Daoy (cell line): Measurements from ENCODE around the gene GUCY1A1. TPM values are rescaled to one million over a fixed set of nuclear protein-coding genes. Genes with fewer than 3 reads are reported as not detected.
"Not testable (repeated sequence)": the region's sequence is repeated elsewhere in the genome, so short reads cannot be mapped to it uniquely, and the experiment has no call there.

Source experiments
- DNase-seq: peaks from one replicate; pipeline ENCODE4 v3.0.0-alpha.2; 2015; ENCODE audit warnings: low read depth
- total RNA-seq: library from RNA; depleted of rRNA; stranded (reverse); fragments of >200 nt; shearing (Covaris generic); gene quantifications from 2 replicates; pipeline ENCODE4 v1.2.3, GENCODE V29; 2014; rRNA removed

Gene GUCY1A1
- 1.4 and 1.5 TPM in 2 replicates for total RNA-seq

- DNase-seq, result peak; percentile 13
Measured at GRCh38 chr4:155666344-155667221, at the start of gene GUCY1A1. Gene GUCY1A1, plus strand, starts transcription at chr4:155666848. Its CDS starts 30,020 bp downstream, at chr4:155696868.

GRCh38 chr4:155617296-155617695 is 49.4 kb upstream of the GUCY1A1 start:
- no peak for DNase-seq

DNA sequence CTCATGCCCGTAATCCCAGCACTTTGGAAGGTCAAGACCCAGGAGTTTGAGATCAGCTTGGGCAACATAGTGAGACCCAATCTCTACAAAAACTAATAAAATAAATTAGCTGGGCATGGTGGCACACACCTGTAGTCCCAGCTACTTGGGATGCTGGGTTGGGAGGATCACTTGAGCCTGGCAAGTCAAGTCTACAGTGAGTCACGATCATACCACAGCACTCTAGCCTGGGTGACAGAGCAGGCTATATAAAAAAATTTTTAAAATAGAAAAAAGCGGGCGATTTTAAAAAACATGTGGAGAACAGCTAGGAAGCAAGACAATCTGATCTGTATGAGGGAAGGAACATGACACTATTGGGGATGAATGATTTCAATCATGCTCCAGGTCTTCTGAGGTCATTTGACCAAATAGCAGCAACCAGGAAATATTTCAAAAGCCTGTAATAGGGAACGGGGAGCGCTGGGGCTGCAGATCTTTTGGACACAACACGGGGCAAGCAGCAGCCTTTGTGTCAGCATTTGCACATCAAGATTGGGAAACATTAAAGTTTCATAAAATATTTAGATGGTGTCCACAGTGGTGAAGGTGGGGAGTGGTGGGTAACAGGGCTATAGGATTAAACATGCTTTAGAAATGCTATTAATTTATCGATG is 48.3 kb upstream of the GUCY1A1 start:
- DNase-seq, result no peak

- DNase-seq, result no peak
Measured at GRCh38 chr4:155620637-155621036, 46.0 kb upstream of the GUCY1A1 start.

GRCh38 chr4:155624478-155624877 is 42.2 kb upstream of the GUCY1A1 start:
- DNase-seq, result no peak

GRCh38 chr4:155626561-155626960 is 40.1 kb upstream of the GUCY1A1 start:
- DNase-seq, result no peak

GRCh38 chr4:155629183-155629825 is 37.3 kb upstream of the GUCY1A1 start:
- peak; percentile 67 for DNase-seq

DNA sequence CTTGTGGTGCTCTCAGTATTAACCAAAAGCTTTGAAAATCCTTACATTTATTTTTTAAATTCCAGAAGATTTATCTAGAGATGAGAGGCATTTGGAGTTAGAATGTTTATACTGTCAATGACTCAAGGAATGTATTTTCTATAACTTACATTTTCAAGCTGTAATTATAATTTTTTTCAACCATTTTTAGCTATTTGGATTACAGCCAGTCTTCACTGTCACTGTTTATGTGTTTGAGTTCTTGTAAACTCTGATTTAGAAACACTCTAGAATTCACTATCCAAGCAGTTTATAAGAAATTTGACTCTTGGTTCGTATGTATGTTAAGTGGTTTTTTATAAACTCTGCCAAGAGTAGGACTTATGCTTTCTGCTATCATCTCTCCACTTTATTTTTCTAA is 36.7 kb upstream of the GUCY1A1 start:
- DNase-seq, result no peak

DNA sequence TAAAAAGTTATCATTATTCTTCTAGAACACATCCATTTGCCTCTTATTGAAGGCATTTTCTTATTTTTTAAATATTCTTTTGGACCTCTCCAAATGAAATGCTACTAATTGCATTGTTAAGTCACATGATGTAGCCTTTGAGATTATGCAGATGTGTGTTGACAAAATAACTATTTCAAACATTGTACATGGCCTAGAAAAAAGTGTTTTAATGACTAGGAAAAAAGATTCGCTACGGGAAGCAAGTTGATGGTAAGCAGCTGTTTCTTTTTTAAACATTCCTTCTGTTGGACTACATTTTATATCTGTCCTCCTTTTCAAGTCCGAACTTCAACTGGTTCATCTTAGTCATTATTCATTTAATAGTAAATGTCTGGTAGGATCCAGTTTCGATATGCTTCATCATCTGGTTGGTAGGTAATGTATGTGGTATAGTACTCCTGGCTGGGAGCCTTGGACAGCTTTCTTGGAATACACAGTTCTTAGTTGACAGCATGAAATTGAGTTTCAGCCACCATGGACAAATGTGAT is 34.3 kb upstream of the GUCY1A1 start:
- DNase-seq, result no peak

- no peak for DNase-seq
Measured at GRCh38 chr4:155638195-155638965, 28.3 kb upstream of the GUCY1A1 start.

DNA sequence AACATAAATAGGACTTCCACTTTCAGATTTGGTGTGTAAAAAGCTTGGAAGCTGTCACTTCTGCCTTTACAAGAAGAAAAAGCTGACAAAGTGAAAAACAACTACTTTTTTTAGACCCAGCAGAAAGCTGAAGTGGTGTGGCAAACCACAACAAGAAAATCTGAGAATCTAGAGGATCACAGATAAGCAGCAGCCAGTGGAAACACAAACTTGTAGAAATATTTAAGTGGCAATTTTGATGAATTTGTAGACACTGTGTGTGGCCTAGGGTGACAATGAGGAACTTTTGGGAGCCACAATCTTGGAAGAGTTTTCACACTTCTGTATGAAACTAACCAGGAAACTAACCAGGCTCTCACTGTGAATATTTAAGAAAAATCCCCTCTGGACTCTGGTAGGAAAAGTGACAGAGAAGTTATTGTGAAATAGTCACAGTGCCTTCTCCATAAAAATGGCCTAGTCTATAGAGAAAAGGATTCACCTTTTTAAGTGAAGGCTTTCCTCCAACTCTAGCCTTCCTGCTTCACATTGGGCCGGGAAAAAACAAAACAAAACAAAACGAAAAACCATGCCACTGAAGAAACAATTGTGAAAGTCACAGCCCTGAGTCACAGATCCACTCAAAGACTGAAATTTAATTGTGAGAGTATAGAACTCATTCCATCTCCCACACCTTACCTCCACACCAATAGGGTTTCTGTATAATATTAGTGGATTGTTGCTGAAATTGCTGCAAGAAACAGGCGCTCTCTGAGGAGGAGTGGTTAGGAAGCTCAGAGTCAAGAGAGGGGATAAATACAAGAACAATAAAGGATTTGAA is 26.7 kb upstream of the GUCY1A1 start:
- no peak for DNase-seq

GRCh38 chr4:155640751-155641150 is 25.9 kb upstream of the GUCY1A1 start:
- no peak for DNase-seq

- no peak for DNase-seq
Measured at GRCh38 chr4:155643087-155643486, 23.6 kb upstream of the GUCY1A1 start.

DNA sequence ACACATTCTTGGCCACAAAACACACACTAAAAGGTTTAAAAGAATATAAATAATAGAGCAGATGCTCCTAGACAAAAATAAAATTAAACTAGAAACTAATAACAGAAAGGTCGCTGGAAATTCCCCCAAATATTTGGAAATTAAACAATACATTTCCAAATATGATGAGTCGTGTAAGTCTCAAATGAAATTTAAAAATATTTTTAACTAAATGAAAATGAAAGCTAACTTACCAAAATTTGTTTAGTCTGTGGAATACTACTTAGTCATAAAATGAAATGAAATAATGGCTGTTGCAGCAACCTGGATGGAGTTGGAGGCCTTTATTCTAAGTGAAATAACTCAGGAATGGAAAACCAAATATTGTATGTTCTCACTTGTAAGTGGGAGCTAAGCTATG is 20.6 kb upstream of the GUCY1A1 start:
- DNase-seq, result no peak

- not testable (repeated sequence) for DNase-seq
Measured at GRCh38 chr4:155650785-155651184, 15.9 kb upstream of the GUCY1A1 start.

GRCh38 chr4:155653052-155653451 is 13.6 kb upstream of the GUCY1A1 start:
- DNase-seq, result no peak

DNA sequence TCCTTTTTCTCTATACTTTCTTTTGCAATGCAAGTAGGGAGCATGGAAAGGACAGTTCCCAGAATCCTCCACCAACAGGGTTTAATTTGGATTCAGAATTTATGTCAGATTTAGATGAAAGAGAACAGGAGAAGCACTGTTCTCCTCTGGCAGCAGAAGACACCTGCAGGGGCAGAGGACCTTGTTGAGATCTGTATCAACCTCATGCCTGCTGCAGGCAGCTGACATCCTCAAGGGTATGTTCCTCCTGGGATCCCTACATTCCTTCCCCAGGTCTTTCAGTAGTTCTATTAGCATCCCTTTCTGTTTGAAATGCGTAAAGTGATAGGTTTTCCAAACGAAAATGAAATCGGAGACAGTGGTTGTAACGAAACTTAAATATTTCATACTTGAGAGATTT is 10.6 kb upstream of the GUCY1A1 start:
- DNase-seq, result no peak

- DNase-seq, result no peak
Measured at GRCh38 chr4:155657169-155657568, 9.5 kb upstream of the GUCY1A1 start.

GRCh38 chr4:155657985-155658680 is 8.5 kb upstream of the GUCY1A1 start:
- DNase-seq, result no peak

- DNase-seq, result no peak
Measured at GRCh38 chr4:155658681-155659064, 8.0 kb upstream of the GUCY1A1 start.
